ENCODE data around the gene SSBP3. TPM values are rescaled to one million over a fixed set of nuclear protein-coding genes. Genes with fewer than 3 reads are reported as not detected.

SSBP3 gene
- total and polyA plus RNA-seq, 9 of the 15 experiments (the other 6 are each of a cell fraction or from before 2014, with no cell fraction given), result 8.7 to 108 (median 33.8) TPM

DNA sequence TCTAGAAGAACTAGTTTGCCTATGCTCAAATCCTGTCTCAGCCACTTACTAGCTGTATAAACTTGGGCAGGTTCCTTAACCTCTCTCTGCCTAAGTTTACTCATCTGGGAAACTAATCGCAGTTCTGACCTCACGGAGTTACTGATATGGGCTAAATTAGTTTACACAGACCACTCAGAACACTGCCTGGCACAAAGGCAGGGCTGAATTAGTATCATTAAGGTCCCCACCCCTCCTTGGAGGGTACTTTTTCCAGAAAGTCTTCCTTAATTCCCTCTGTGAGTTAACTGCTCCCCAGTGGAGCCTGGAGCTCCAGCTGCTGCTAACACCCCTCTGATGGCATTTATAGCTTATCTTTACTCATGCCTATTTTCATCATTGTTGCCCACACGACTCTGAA lies 40.3 kb downstream of the SSBP3 start:
- Histone ChIP-seq H3K27me3 (ENCODE audit: control insufficient read depth in 2 of 2, insufficient read depth in 2 of 2, low read length in 2 of 2) (no peaks in the 10 kb centered on the region), H3K9ac (ENCODE audit: insufficient read depth in 1 of 2, low read depth in 2 of 2, low read length in 2 of 2) (no peak overlapping the region), H3K4me1 (replicated peaks in 1 of 2; ENCODE audit: control insufficient read depth in 2 of 2, insufficient read depth in 2 of 2, low read length in 2 of 2) (peaks cover 8 to 25% of the 10 kb centered on the region in 2 experiments; a peak in 3 of 5 replicates), H3K4me3 (no peak overlapping the region), H3K79me2 (ENCODE audit: control insufficient read depth, insufficient read depth, low read length) (peaks cover 77% of the 10 kb centered on the region), H3K36me3 (ENCODE audit: control insufficient read depth, insufficient read depth, low read length) (peaks cover 37% of the 10 kb centered on the region), H3K27ac (ENCODE audit: extremely low read depth, low read depth, low read length) (no peak overlapping the region), H3K9me3 (replicated peaks; ENCODE audit: control insufficient read depth, insufficient read depth, low read depth, low read length) (no peaks in the 10 kb centered on the region), H3K4me2 (ENCODE audit: insufficient read depth, low read length) (no peak overlapping the region), H4K20me1 (replicated peaks; ENCODE audit: control insufficient read depth, insufficient read depth, low read length) (peaks cover 50% of the 10 kb centered on the region; the same call in 1 of the 2 replicates), H3K9me1 (ENCODE audit: control insufficient read depth, insufficient read depth, low read length) (peaks cover 17% of the 10 kb centered on the region), H2AFZ (ENCODE audit: low read depth, low read length) (no peak overlapping the region)
- ATAC-seq (no peak), DNase-seq (ENCODE audit: extremely low read depth in 1 of 4, low spot score in 3 of 4) (no peak), FAIRE-seq (no peak)
- 41% methylated on average over 3 of the region's 3 CpGs for WGBS (ENCODE audit: insufficient coverage, low coverage, missing lambda C conversion rate)
- ChIA-PET POLR2A (interaction anchor here (0.6 to 1.7 kb wide), 4 partner anchors 9 to 123 kb away, joined by 3 to 6 read pairs (median 4); no protein-coding TSS in a partner anchor), CTCF (ENCODE audit: low intra/inter-chr PET ratio) (interaction anchor here (0.5 kb wide), 1 partner anchor 41 kb away, joined by 4 read pairs; the partner anchor contains the start of gene SSBP3)
- intact Hi-C loops (cut with micrococcal nuclease) (no loop called here), in situ Hi-C loops (cut with MboI) (no loop called here)
- no TSS peak for BruUV-seq (replicated peaks)
- TF ChIP-seq, protein P1, sequence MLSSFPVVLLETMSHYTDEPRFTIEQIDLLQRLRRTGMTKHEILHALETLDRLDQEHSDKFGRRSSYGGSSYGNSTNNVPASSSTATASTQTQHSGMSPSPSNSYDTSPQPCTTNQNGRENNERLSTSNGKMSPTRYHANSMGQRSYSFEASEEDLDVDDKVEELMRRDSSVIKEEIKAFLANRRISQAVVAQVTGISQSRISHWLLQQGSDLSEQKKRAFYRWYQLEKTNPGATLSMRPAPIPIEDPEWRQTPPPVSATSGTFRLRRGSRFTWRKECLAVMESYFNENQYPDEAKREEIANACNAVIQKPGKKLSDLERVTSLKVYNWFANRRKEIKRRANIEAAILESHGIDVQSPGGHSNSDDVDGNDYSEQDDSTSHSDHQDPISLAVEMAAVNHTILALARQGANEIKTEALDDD (IDR thresholded peaks at IDR 0.05), result peak; percentile 74
- TF ChIP-seq FOXA1 (IDR thresholded peaks at IDR 0.05; ENCODE audit: borderline replicate concordance) (no peak), ZNF175 (CRISPR knock-in tag; IDR thresholded peaks at IDR 0.05; ENCODE audit: low read depth) (no peak)

DNA sequence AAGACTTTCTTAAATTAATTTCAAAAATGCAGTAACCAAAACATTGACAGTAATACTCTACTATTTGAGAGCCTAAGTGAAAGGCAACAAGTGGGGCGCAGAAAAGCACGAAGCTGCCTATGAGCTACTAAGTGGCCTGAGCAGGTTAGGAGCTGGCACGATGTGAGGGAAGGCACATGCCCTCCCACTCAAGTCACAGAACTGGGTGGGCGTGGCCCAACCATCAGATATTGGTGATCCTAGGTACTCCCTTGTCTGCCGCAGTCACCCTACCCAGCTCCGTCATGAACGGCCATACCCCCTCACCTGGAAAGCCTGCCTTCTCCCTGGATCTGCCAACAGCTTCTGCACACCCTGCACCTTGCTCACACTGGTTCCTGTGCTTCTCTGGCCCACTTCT lies 40.8 kb downstream of the SSBP3 start:
- Histone ChIP-seq H4K20me1 (replicated peaks; ENCODE audit: control insufficient read depth, insufficient read depth, low read length) (peaks cover 46% of the 10 kb centered on the region; the same call in 1 of the 2 replicates), H3K27ac (ENCODE audit: extremely low read depth, low read depth, low read length) (no peak overlapping the region), H3K36me3 (ENCODE audit: control insufficient read depth, insufficient read depth, low read length) (peaks cover 33% of the 10 kb centered on the region), H3K79me2 (ENCODE audit: control insufficient read depth, insufficient read depth, low read length) (peaks cover 78% of the 10 kb centered on the region), H3K9me1 (ENCODE audit: control insufficient read depth, insufficient read depth, low read length) (peaks cover 17% of the 10 kb centered on the region), H3K4me3 (no peak overlapping the region), H3K4me2 (ENCODE audit: insufficient read depth, low read length) (no peak overlapping the region), H3K27me3 (ENCODE audit: control insufficient read depth in 2 of 2, insufficient read depth in 2 of 2, low read length in 2 of 2) (no peaks in the 10 kb centered on the region), H2AFZ (ENCODE audit: low read depth, low read length) (no peak overlapping the region), H3K9ac (ENCODE audit: insufficient read depth in 1 of 2, low read depth in 2 of 2, low read length in 2 of 2) (peak overlapping the region in 1 of 2 experiments; percentile 28; a peak in 2 of 4 replicates), H3K9me3 (replicated peaks; ENCODE audit: control insufficient read depth, insufficient read depth, low read depth, low read length) (no peaks in the 10 kb centered on the region), H3K4me1 (replicated peaks in 1 of 2; ENCODE audit: control insufficient read depth in 2 of 2, insufficient read depth in 2 of 2, low read length in 2 of 2) (peaks cover 8 to 26% of the 10 kb centered on the region in 2 experiments; a peak in 3 of 5 replicates)
- ATAC-seq (peak; percentile 32; the same call in 2 of the 3 replicates), FAIRE-seq (no peak), DNase-seq (ENCODE audit: extremely low read depth in 1 of 4, low spot score in 3 of 4) (peak in 1 of 4 experiments; percentile 32)
- ChIA-PET POLR2A (interaction anchor here (0.6 to 1.7 kb wide), 4 partner anchors 9 to 124 kb away, joined by 3 to 6 read pairs (median 4); no protein-coding TSS in a partner anchor), CTCF (ENCODE audit: low intra/inter-chr PET ratio) (interaction anchor here (0.5 kb wide), 1 partner anchor 41 kb away, joined by 4 read pairs; the partner anchor contains the start of gene SSBP3)
- WGBS (ENCODE audit: insufficient coverage, low coverage, missing lambda C conversion rate), result 55% methylated on average over 7 of the region's 7 CpGs
- no peak for TF ChIP-seq U2AF1 (optimal IDR thresholded peaks at IDR 0.05; ENCODE audit: low read depth, low read length)
- intact Hi-C loops (cut with micrococcal nuclease), result no loop called here
- no TSS peak for BruUV-seq (replicated peaks)
- in situ Hi-C loops (cut with MboI), result no loop called here
